GM12873 (cell line): ENCODE data around the gene PIGU.
A peak's percentile ranks its signal among the peaks of the same experiment; 100 is the strongest.

Experiments
- CTCF ChIP-seq: IDR thresholded peaks from 2 replicates; pipeline ENCODE4 v1.5.1; 2012; ENCODE audit warnings: low read depth, mild to moderate bottlenecking, moderate library complexity, low read length, control low read depth; ENCODE audit not compliant: insufficient read depth; ENCODE audit errors: missing control alignments

PIGU gene

GRCh38 chr20:34566978-34567891 lies 109.7 kb downstream of the PIGU start:
- no peak for TF ChIP-seq CTCF

GRCh38 chr20:34564833-34565232 lies 112.1 kb downstream of the PIGU start:
- no peak for TF ChIP-seq CTCF

GRCh38 chr20:34562641-34563040 lies 114.3 kb downstream of the PIGU start:
- peak; percentile 55 for TF ChIP-seq CTCF

- no peak for TF ChIP-seq CTCF
These were observed 115.2 kb downstream of the PIGU start for GRCh38 chr20:34561661-34562060.

GRCh38 chr20:34560614-34561013 lies 116.3 kb downstream of the PIGU start:
- TF ChIP-seq CTCF = no peak

- TF ChIP-seq CTCF = no peak
These were observed 116.8 kb downstream of the PIGU start for GRCh38 chr20:34560141-34560523.

GRCh38 chr20:34559311-34560140 lies 117.4 kb downstream of the PIGU start:
- TF ChIP-seq CTCF = no peak
